Measurements from ENCODE around the gene COL8A1.

The COL8A1 gene

DNA sequence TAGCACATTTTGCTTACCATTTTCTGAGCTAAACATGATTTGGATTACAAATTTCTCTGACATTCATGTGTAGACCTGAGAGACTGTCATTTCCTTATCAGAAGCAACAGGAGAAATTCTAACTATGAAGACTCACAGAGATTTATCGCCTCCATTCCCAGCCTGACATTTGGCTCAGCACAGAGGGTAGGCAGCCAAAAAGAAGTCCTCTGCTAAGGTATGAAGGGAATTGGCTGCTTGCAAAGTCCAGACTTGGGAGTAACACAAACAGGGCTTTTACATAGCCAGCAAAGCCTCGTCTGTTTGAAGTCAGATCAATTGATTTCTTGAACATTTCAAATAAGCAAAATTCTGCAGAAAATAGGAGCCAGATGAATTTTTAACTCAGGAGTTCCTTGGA lies 122.2 kb downstream of the COL8A1 start:
- DNase-seq: no peak

DNA sequence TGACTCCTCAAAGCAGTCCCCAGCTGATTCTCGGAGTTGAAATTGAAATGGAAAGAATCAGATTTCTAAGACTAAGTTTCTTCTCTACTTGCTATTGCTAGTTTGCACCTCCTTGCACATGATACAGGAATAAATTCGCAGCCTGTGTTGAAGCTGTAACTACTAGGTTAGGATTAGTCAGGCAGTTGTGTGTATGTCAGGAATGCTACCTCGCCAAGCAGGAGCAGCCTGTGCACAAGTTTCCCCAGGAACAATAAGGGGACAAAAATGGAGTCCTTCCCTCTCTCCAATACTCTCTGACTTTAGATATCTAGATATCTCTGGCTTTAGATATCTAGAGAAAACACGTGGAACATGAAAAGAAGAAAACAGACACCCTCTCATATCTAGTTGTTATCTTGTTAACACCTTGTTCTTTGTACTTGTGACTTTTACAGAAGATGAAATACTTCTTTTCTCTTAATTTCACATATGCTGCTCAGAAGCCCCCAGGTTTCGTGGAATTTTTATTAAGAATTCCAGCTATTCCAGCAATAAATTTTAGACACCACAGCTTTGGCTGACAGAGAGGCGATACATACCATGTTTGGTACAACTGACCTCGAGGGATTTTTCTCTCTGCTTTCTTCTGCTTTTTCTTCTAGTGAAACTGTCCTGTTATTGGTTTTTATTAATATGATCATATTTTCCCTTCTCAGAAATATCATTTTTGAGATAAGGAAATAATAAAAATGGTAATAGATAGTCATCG lies 123.2 kb downstream of the COL8A1 start:
- no peak for DNase-seq

DNA sequence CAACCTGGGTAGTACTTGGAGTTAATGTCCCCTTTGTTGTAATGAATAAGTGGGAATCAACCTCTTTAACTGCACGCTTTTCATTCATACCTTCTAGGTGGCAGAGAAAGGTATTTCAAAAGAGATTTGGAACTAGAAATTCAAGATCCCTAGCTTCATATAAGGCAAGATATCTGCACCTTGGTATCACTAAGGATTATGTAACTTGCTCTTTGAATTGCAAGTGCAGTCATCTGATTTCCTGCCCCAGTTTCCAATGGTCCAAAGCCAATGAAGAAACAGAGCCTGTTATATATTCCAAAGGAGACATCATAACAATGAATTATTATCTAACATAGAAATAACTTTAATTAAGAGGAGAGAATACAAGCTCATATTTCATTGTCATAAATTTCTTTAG lies 124.5 kb downstream of the COL8A1 start:
- DNase-seq: no peak

GRCh38 chr3:99764377-99764776 lies 126.0 kb downstream of the COL8A1 start:
- DNase-seq: no peak

DNA sequence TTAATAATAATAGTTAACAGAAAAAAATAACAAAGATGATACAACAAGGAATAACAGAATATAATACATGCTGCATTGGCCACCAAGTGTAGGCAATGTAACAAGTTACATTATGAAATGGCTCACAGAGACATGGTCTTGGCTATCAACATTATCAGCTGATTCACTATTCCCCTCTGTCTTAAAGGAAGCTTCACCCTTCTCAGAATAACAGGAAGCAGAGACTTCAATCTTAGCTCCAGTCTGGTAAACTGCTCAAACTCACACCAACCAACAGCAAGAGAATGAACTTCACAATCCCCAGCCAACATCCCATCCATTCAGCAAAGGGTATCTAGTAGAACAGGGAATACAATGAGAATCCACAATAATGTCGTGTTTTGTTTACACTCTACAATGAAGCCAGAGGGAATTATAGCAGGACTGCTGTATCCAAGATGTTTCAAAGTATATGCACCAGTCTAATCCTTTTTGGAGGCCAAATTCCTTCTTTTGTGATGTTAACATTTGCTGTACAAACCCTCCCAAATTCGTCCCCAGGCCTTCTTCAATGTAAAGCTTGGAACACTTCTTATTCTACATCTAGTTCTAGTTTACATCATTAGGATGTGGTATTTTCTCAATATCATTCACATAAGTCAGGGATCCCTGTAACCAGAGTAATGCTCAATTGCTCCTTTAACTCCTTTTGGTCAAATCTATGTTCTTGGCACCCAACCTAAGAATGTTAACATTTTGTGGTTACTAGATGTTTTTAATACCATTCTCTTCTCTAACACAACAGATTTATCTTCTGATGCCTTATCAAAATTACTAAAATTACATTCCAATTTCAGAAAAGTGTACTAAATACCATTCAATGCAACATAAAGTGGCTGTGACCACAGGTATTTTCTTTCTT lies 126.9 kb downstream of the COL8A1 start:
- no peak for DNase-seq

GRCh38 chr3:99767291-99767690 lies 128.9 kb downstream of the COL8A1 start:
- DNase-seq: no peak

GRCh38 chr3:99768126-99768525 lies 129.7 kb downstream of the COL8A1 start:
- DNase-seq: no peak

- DNase-seq: no peak
Observed at GRCh38 chr3:99768808-99769501, 130.6 kb downstream of the COL8A1 start.

DNA sequence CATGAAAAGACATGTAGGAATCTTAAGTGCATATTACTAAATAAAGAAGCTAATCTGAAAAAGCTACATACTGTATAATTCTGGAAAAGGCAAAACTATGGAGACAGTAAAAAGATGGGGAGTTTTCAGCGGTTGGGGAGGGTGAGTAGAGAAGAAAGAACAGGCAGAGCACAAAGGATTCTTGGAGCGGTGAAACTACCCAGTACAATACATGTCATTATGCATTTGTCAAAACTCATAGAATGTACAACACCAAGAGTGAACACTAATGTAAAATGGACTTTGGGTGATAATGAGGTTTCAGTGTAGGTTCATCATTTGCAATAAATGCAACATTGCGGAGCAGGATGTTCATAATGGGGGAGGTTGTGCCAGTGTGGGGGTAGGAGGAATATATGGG lies 133.8 kb downstream of the COL8A1 start:
- DNase-seq: no peak

DNA sequence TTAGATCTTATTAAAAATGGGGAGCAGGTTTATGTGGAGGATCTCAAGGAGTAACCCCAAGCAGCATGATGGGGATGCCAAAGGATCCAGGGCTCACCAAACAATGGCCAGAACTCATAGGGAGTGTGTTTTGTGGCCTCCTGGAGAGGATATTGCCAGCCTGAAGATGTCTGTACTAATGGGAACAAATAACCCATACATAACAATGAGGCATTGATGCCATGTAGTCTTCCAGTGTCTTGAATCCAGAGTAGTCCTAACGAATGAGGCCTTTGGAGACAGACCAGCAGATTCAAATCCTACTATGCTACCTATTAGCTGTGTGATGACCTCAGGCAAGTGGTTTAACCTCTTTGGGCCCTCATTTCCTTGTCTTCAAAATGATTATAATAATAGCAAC lies 134.3 kb downstream of the COL8A1 start:
- no peak for DNase-seq

DNA sequence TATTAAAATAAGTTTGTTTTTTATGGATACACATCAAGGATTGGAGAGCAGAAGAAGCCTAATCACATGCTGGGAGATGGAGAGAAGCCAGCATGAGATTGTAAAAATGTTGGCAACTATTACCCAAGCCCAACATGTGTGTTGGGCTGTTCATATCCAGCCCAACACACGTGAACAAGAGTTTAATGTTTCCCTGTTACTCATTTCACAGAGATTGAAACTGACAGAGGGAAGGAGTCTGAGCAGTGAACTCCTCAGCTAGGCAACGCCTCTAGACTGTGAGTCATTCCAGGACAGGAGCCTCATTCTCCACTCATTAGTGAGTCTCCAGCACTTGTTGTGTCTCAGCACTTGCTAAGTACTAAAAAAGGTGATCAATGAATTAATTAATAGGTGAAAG lies 136.1 kb downstream of the COL8A1 start:
- no peak for DNase-seq

GRCh38 chr3:99776516-99777209 lies 138.3 kb downstream of the COL8A1 start:
- DNase-seq: no peak

- DNase-seq: no peak
Observed at GRCh38 chr3:99777210-99777549, 138.8 kb downstream of the COL8A1 start.

DNA sequence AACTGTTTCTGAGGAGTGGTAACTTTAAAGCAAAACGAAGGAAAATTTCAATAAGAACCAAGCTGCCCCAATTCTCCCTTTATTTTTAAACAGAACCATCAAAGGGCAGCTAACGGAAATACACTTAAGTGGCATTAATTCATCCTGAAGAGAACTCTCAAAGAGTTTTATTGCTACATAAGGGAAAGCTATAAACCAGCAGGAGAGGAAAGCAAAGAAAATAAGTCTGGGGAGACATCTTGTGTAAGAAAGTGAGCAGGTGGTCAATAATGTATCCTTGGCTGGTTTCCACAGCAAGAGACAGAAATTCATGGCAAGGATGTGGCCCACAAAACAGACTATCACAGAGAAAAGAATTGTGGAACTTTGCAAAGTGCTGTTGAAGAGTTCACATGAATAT lies 139.3 kb downstream of the COL8A1 start:
- DNase-seq: no peak

GRCh38 chr3:99780749-99781148 lies 142.4 kb downstream of the COL8A1 start:
- no peak for DNase-seq

DNA sequence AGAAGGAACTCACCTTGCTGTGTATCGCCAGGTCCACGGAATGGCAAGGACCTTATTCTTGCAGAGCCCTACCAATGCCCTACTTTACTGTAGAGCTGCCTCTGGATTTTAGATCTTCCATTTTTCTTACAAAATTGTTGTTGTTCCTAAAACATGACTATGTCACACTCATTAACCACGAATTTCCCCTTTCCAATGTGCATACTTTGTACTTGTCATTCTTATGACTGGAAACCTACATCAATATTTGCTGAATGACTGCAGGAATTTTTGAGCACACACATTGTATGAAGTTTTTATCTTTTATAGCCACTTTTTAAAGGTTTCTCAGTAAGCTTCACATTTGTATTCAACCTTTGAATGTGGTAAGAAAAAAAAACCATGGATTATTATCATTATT lies 143.4 kb downstream of the COL8A1 start:
- no peak for DNase-seq

DNA sequence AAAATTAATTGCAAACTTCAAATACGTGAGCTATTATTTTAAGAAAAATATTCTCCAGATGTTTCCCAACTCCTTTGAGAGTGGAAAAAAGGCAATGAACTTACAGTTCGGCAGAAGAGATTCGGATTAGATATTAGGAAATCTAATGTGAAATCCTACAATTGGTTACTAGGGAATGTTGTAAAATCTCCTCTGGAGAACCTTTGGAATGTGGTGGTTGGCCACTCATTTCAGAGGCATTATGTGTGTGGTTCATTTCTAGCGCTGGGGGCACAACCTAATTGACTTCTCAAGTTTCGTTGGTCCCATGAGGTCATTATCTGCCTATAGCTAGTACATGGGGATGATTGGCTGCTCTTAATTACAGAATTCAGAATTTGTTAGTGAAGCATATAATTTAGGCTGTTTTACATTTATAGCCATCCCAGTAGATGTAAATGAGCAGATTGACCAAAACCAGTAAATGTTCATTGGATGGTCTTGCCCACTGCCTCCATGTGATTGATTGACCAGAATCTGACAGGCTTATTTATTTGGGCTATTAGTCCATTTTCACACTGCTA lies 144.7 kb downstream of the COL8A1 start:
- DNase-seq: no peak

DNA sequence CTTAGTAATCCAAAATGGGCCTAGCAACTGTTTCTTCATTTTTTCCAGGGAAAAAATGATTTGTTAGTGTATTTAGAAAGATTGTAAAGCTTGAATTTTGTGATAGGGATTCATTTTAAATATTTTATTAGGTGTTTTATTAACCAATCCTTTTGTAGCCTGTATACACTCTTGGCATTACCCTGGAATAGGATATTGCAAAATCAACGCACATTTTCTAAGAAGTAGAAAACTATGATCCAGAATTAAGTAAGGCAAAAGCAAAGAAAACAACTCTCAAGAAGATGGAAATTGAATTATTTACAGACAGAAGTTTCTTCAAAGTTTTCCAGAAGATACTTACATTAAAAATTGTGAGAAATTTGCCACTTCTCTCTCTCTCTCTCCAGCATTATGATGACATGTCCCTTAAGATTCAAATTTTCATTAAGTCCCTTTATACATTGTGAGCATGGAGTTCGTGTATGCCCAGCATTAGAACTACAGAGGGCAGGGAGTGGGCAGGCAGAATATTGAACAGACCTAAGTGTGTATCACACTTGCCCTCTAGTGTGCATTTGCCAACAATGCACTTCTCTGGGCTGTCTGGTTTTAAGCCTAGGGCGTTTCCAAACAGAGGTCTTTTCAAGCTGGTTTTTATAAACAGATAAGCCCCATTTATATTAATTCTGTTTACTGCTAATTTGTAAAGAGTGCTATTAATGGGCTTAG lies 150.8 kb downstream of the COL8A1 start:
- peak; percentile 8 for DNase-seq

GRCh38 chr3:99794485-99794884 lies 156.1 kb downstream of the COL8A1 start:
- DNase-seq: no peak

GRCh38 chr3:99795573-99795972 lies 157.2 kb downstream of the COL8A1 start:
- no peak for DNase-seq

GRCh38 chr3:99799422-99799821 lies 161.0 kb downstream of the COL8A1 start:
- no peak for DNase-seq

DNA sequence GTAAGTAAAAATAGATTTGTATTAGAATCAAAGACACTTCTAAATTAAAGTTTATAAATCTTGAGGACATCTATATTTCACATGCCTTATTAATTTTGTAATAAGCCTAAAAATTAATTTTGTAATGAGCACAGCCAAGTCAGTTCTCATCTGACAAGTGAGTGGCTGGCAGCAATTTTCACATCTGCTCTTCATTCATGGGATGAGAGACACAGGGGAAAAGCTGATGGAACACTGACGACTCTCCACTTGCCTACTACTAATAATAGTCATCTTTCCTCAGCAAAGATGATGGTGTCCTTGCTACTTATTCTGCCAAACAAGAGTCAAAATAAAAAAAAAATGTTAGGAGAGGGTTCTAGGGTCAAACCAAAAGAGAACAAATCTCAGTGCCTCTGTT lies 164.9 kb downstream of the COL8A1 start:
- DNase-seq: no peak
